Measurements from ENCODE around the gene MRNIP. TPM values are rescaled to one million over a fixed set of nuclear protein-coding genes. Genes with fewer than 3 reads are reported as not detected.
A peak's percentile ranks its signal among the peaks of the same experiment; 100 is the strongest.

Gene MRNIP
- total RNA-seq, 1 experiment from 2014 or later, result 20.2 TPM

DNA sequence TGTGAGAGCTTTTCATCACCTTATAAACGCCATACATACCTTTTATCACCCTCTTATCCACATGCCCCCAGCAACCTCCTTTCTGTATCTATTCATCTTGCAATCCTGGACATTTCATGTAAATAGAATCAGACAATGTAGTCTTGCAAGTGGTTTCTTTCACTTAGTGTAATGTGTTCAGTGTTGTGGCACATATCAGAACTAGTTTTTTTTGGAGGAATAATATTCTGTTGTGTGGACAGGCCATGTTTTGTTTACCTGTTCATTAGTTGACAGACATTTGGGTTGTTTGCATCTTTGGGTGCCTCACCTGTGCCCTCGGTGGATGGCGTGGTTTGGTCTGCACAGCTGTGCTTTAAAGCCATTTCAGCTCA lies 36.6 kb downstream of the MRNIP start:
- TF ChIP-seq EZH2phosphoT487 (IDR thresholded peaks at IDR 0.05; ENCODE audit: borderline replicate concordance, low read length) (no peak), EZH2 (IDR thresholded peaks at IDR 0.05; ENCODE audit: low read length, unreplicated experiment) (no peak)
- CTCF ChIA-PET, result no interaction called here
- Histone ChIP-seq H3F3A (ENCODE audit: low read length, unreplicated experiment) (no peaks in the 10 kb centered on the region), H4K20me1 (ENCODE audit: low read length) (peaks cover 50% of the 10 kb centered on the region), H3K27me3 (ENCODE audit: low read length) (no peaks in the 10 kb centered on the region), H3K4me2 (ENCODE audit: low read length) (peak overlapping the region; percentile 89), H3K36me3 (ENCODE audit: low read depth, low read length) (peaks cover 28% of the 10 kb centered on the region), H3K27ac (ENCODE audit: low read length) (no peak overlapping the region), H3K4me3 (ENCODE audit: low read length) (peak overlapping the region; percentile 93), H3K9ac (ENCODE audit: low read length) (peak overlapping the region; percentile 94; the same call in 1 of the 2 replicates), H3K9me3 (ENCODE audit: low read length) (no peaks in the 10 kb centered on the region), H3K9me2 (replicated peaks; ENCODE audit: low read length) (no peaks in the 10 kb centered on the region), H2AFZ (ENCODE audit: low read length) (no peak overlapping the region), H3K4me1 (ENCODE audit: insufficient read depth, low read length) (peaks cover 41% of the 10 kb centered on the region), H3K79me2 (ENCODE audit: low read length) (peaks cover 56% of the 10 kb centered on the region)
- BruUV-seq (replicated peaks), result TSS peak; percentile 55
- intact Hi-C loops (cut with micrococcal nuclease), result no loop called here
- POLR2A ChIA-PET (ENCODE audit: unreplicated experiment), result no interaction called here
- DNase-seq, result no peak
- ATAC-seq, result no peak

DNA sequence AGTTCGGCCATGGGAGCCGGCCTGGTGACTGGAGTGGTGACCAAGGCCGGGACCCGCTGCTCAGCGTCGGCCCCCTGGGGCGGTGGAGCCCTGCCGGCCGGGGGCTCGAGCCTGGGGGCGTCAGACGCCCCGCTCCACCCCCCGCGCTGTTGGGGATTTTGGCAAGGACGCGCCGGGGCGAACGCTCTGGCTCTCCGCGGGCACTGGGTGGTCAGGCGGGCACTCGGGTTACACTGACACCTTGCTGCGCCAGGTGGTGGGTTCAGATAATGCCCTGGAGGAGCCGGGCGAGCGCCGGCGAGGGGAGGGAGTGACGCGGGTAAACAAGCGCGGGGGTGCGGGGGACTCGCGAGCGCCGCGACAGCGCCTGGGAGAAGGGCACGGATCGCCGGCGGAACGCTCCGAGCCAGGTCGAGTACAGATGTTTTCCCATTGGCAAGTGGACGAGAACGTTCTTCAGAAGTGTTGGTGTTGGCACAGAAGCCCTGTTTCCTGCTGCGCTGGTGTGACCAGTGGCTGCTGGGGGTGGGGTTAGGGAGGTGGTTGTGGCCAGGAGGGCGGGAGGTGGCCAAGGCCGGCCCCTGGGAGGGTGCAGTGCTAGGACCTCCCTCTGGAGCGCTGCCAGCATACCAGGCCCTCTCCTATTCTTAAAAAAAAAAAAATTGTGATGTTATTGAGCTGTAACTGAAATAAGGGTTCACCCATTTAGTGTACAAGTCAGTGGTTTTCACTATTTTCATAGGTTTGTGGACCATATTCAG lies 37.1 kb downstream of the MRNIP start:
- Histone ChIP-seq H3K9ac (ENCODE audit: low read length) (peak overlapping the region; percentile 94), H3K27ac (ENCODE audit: low read length) (peak overlapping the region; percentile 96), H3K9me2 (replicated peaks; ENCODE audit: low read length) (no peaks in the 10 kb centered on the region), H3K27me3 (ENCODE audit: low read length) (no peaks in the 10 kb centered on the region), H3K9me3 (ENCODE audit: low read length) (no peaks in the 10 kb centered on the region), H4K20me1 (ENCODE audit: low read length) (peaks cover 50% of the 10 kb centered on the region), H3K4me3 (ENCODE audit: low read length) (peak overlapping the region; percentile 93), H3K79me2 (ENCODE audit: low read length) (peaks cover 56% of the 10 kb centered on the region), H3K4me1 (ENCODE audit: insufficient read depth, low read length) (peaks cover 41% of the 10 kb centered on the region), H3K36me3 (ENCODE audit: low read depth, low read length) (peaks cover 23% of the 10 kb centered on the region), H3K4me2 (ENCODE audit: low read length) (peak overlapping the region; percentile 89), H2AFZ (ENCODE audit: low read length) (no peak overlapping the region), H3F3A (ENCODE audit: low read length, unreplicated experiment) (no peaks in the 10 kb centered on the region)
- peak; percentile 50 for ATAC-seq
- DNase-seq, result peak; percentile 80
- intact Hi-C loops (cut with micrococcal nuclease), result loop anchor here (2.0 kb wide), 1 partner anchor 59 kb away; no protein-coding TSS in a partner anchor
- ChIA-PET CTCF (no interaction called here), POLR2A (ENCODE audit: unreplicated experiment) (interaction anchor here (0.9 kb wide), 1 partner anchor 10 kb away, joined by 5 read pairs; no protein-coding TSS in a partner anchor)
- no peak for TF ChIP-seq EZH2phosphoT487 (IDR thresholded peaks at IDR 0.05; ENCODE audit: borderline replicate concordance, low read length)
- no peak for TF ChIP-seq EZH2 (IDR thresholded peaks at IDR 0.05; ENCODE audit: low read length, unreplicated experiment)
- TF ChIP-seq, protein P1, sequence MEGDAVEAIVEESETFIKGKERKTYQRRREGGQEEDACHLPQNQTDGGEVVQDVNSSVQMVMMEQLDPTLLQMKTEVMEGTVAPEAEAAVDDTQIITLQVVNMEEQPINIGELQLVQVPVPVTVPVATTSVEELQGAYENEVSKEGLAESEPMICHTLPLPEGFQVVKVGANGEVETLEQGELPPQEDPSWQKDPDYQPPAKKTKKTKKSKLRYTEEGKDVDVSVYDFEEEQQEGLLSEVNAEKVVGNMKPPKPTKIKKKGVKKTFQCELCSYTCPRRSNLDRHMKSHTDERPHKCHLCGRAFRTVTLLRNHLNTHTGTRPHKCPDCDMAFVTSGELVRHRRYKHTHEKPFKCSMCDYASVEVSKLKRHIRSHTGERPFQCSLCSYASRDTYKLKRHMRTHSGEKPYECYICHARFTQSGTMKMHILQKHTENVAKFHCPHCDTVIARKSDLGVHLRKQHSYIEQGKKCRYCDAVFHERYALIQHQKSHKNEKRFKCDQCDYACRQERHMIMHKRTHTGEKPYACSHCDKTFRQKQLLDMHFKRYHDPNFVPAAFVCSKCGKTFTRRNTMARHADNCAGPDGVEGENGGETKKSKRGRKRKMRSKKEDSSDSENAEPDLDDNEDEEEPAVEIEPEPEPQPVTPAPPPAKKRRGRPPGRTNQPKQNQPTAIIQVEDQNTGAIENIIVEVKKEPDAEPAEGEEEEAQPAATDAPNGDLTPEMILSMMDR (conservative IDR thresholded peaks at IDR 0.05; ENCODE audit: low read depth, low read length), result no peak
- no TSS peak for BruUV-seq (replicated peaks)

DNA sequence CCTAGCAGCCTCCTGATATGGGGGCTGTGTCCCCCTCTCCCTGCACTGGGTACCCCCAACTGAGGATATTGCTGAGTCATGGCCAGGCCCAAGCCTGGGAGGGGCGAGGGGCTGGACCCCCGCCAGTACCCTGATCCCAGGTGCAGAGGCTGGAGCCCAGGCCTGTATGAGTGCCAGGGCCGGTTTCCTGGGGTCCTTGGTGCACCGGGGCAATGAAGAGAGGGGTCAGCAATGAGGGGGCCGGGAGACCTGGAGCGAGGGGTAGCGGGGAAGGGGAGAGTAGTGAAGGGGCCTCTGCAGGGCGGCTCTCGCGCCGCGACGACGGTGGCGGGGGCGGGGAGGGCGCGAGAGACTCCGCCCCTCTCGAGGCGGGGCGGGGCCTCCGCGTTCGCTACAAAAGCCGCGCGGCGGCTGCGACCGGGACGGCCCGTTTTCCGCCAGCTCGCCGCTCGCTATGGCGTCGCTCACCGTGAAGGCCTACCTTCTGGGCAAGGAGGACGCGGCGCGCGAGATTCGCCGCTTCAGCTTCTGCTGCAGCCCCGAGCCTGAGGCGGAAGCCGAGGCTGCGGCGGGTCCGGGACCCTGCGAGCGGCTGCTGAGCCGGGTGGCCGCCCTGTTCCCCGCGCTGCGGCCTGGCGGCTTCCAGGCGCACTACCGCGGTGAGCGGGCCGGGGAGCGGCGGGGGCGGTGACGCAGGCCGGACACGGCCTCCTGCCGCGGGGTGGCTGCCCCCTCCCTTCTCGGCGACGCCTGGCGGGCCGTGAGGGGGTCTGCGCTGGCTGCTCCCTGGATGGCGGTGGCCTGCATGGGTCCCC lies 37.9 kb downstream of the MRNIP start, which contains the start of gene SQSTM1:
Gene SQSTM1 (plus strand): TSS at position 423 of the 815 bp plus-strand sequence. CDS start 32 bp downstream, at position 455.
- intact Hi-C loops (cut with micrococcal nuclease), result loop anchor here (2.0 kb wide), 1 partner anchor 58 kb away; no protein-coding TSS in a partner anchor
- no peaks in the 10 kb centered on the region for H3K9me2 ChIP-seq (replicated peaks; ENCODE audit: low read length)
- peaks cover 41% of the 10 kb centered on the region for H3K4me1 ChIP-seq (ENCODE audit: insufficient read depth, low read length)
- peak within 1 kb of the TSS; percentile 96 for H3K27ac ChIP-seq (ENCODE audit: low read length)
- H3F3A ChIP-seq (ENCODE audit: low read length, unreplicated experiment), result no peaks in the 10 kb centered on the region
- H3K9ac ChIP-seq (ENCODE audit: low read length), result peak within 1 kb of the TSS; percentile 94
- ChIA-PET CTCF (no interaction called here), POLR2A (ENCODE audit: unreplicated experiment) (interaction anchor here (0.6 to 0.9 kb wide), 2 partner anchors 9 to 88 kb away, joined by 3 to 5 read pairs; no protein-coding TSS in a partner anchor)
- H3K27me3 ChIP-seq (ENCODE audit: low read length), result no peaks in the 10 kb centered on the region
- peaks cover 55% of the 10 kb centered on the region for H3K79me2 ChIP-seq (ENCODE audit: low read length)
- peak within 1 kb of the TSS; percentile 93 for H3K4me3 ChIP-seq (ENCODE audit: low read length)
- no TSS peak for BruUV-seq (replicated peaks)
- H2AFZ ChIP-seq (ENCODE audit: low read length), result peak within 1 kb of the TSS; percentile 55; the same call in 1 of the 2 replicates
- ATAC-seq (peak; percentile 29), DNase-seq (peak; percentile 75)
- H3K9me3 ChIP-seq (ENCODE audit: low read length), result no peaks in the 10 kb centered on the region
- H4K20me1 ChIP-seq (ENCODE audit: low read length), result peaks cover 48% of the 10 kb centered on the region
- peak within 1 kb of the TSS; percentile 89 for H3K4me2 ChIP-seq (ENCODE audit: low read length)
- H3K36me3 ChIP-seq (ENCODE audit: low read depth, low read length), result peaks cover 23% of the 10 kb centered on the region
- TF ChIP-seq EZH2 (IDR thresholded peaks at IDR 0.05; ENCODE audit: low read length, unreplicated experiment) (no peak), EZH2phosphoT487 (IDR thresholded peaks at IDR 0.05; ENCODE audit: borderline replicate concordance, low read length) (no peak)
- TF ChIP-seq, protein P1 (conservative IDR thresholded peaks at IDR 0.05; ENCODE audit: low read depth, low read length), result no peak
